Activated CD8-positive, alpha-beta T cell treated with anti-CD3 and anti-CD28 coated beads for 36 hours (primary cell): ENCODE data around the gene ZNF716. TPM values are rescaled to one million over a fixed set of nuclear protein-coding genes. Genes with fewer than 3 reads are reported as not detected.
"Not testable (repeated sequence)": the region's sequence is repeated elsewhere in the genome, so short reads cannot be mapped to it uniquely, and the experiment has no call there.

Source experiments
- ATAC-seq: fragments of 200-7000 bp; cut with Tn5 transposase; one replicate; pipeline ENCODE4 v1.10.0; 2021; ENCODE audit warnings: mild to moderate bottlenecking, moderate library complexity
- CTCF ChIA-PET: fragments of 350-600 bp; sonication (Branson Sonifier 250); formaldehyde crosslinking; loops from one replicate; lab custom pipeline; 2021; ENCODE audit warnings: antibody characterized with exemption; lab: Charles Lee
- POLR2A ChIA-PET: fragments of 350-600 bp; sonication (Branson Sonifier 250); formaldehyde crosslinking; loops from one replicate; lab custom pipeline; 2021; ENCODE audit warnings: antibody characterized with exemption; lab: Charles Lee
- DNase-seq: peaks from one replicate; pipeline ENCODE4 v3.0.0-alpha.2; 2020
- H3K27ac Mint-ChIP-seq: one replicate; pipeline ENCODE4 v1.8.0; 2021; ENCODE audit warnings: mild to moderate bottlenecking, mixed read lengths
- H3K27me3 Mint-ChIP-seq: one replicate; pipeline ENCODE4 v1.8.0; 2021; ENCODE audit warnings: mixed read lengths
- H3K36me3 Mint-ChIP-seq: one replicate; pipeline ENCODE4 v1.8.0; 2021; ENCODE audit warnings: low read depth, mixed read lengths
- H3K4me1 Mint-ChIP-seq: one replicate; pipeline ENCODE4 v1.8.0; 2021; ENCODE audit warnings: low read depth, mixed read lengths
- H3K4me3 Mint-ChIP-seq: one replicate; pipeline ENCODE4 v1.8.0; 2021; ENCODE audit warnings: mild to moderate bottlenecking, moderate library complexity, mixed read lengths
- H3K9me3 Mint-ChIP-seq: one replicate; pipeline ENCODE4 v1.8.0; 2021; ENCODE audit warnings: mixed read lengths
- CTCF ChIP-seq: fragments of 200-600 bp; IDR thresholded peaks from one replicate; pipeline ENCODE4 v1.8.0; 2022; ENCODE audit warnings: antibody characterized with exemption, mild to moderate bottlenecking
- intact Hi-C: fragments of 100-400 bp; cut with micrococcal nuclease; formaldehyde crosslinking; loops from one replicate; pipeline ENCODE4 v1.10.0; 2022
- microRNA-seq: library from miRNA; unstranded; fragments of <30 nt; microRNA quantifications from one replicate; pipeline ENCODE4 v1.2.0, GENCODE V29; 2022; ENCODE audit warnings: borderline microRNAs expressed, borderline replicate concordance
- total RNA-seq, 2 experiments: library from RNA; stranded (reverse); gene quantifications; one replicate each; pipeline ENCODE4 v1.2.3, GENCODE V29; 2021

Gene ZNF716
- total RNA-seq, 2 experiments from 2014 or later, result not detected

GRCh38 chr7:57487957-57488356, 38.0 kb downstream of the ZNF716 start:
- no peak for ATAC-seq
- H3K4me3 Mint-ChIP-seq, result no peak overlapping the region
- CTCF ChIA-PET, result no interaction called here
- DNase-seq, result no peak
- no peaks in the 10 kb centered on the region for H3K36me3 Mint-ChIP-seq
- no peak for TF ChIP-seq CTCF
- no peak overlapping the region for H3K27ac Mint-ChIP-seq
- H3K27me3 Mint-ChIP-seq, result no peaks in the 10 kb centered on the region
- peaks cover 8% of the 10 kb centered on the region for H3K9me3 Mint-ChIP-seq
- no peaks in the 10 kb centered on the region for H3K4me1 Mint-ChIP-seq
- intact Hi-C loops, result no loop called here
- POLR2A ChIA-PET, result no interaction called here

GRCh38 chr7:57495111-57495510, 45.1 kb downstream of the ZNF716 start:
- H3K27ac Mint-ChIP-seq, H3K4me3 Mint-ChIP-seq, DNase-seq, ATAC-seq, intact Hi-C loops, H3K9me3 Mint-ChIP-seq, H3K4me1 Mint-ChIP-seq, CTCF ChIA-PET, H3K27me3 Mint-ChIP-seq, POLR2A ChIA-PET, H3K36me3 Mint-ChIP-seq: not testable (repeated sequence)

- DNase-seq, result no peak
- CTCF ChIA-PET, result no interaction called here
- no peaks in the 10 kb centered on the region for H3K36me3 Mint-ChIP-seq
- no peaks in the 10 kb centered on the region for H3K27me3 Mint-ChIP-seq
- intact Hi-C loops, result no loop called here
- H3K27ac Mint-ChIP-seq, result no peak overlapping the region
- H3K9me3 Mint-ChIP-seq, result peaks cover 4% of the 10 kb centered on the region
- no peak overlapping the region for H3K4me3 Mint-ChIP-seq
- ATAC-seq, result no peak
- no peak for TF ChIP-seq CTCF
- POLR2A ChIA-PET, result no interaction called here
- H3K4me1 Mint-ChIP-seq, result no peaks in the 10 kb centered on the region
Observed at GRCh38 chr7:57496395-57496794, 46.4 kb downstream of the ZNF716 start.

GRCh38 chr7:57505176-57505575, 55.2 kb downstream of the ZNF716 start:
- Mint-ChIP-seq H3K9me3 (peaks cover 35% of the 10 kb centered on the region), H3K27ac (no peak overlapping the region)
- CTCF ChIA-PET, result no interaction called here

More at GRCh38 chr7:57505176-57505575, 55.2 kb downstream of the ZNF716 start:
- H3K36me3 Mint-ChIP-seq, result no peaks in the 10 kb centered on the region
- DNase-seq, result no peak
- POLR2A ChIA-PET, result no interaction called here
- no peaks in the 10 kb centered on the region for H3K4me1 Mint-ChIP-seq
- H3K27me3 Mint-ChIP-seq, result no peaks in the 10 kb centered on the region
- no peak for ATAC-seq
- intact Hi-C loops, result no loop called here
- no peak for TF ChIP-seq CTCF
- H3K4me3 Mint-ChIP-seq, result no peak overlapping the region

Small RNAs within 50 kb of the gene (microRNA-seq; reads per million reads assigned to microRNA genes)
- gene MIR3147, result not detected
